ENCODE data around the gene LRRC27.
A peak's percentile ranks its signal among the peaks of the same experiment; 100 is the strongest.

LRRC27 gene

DNA sequence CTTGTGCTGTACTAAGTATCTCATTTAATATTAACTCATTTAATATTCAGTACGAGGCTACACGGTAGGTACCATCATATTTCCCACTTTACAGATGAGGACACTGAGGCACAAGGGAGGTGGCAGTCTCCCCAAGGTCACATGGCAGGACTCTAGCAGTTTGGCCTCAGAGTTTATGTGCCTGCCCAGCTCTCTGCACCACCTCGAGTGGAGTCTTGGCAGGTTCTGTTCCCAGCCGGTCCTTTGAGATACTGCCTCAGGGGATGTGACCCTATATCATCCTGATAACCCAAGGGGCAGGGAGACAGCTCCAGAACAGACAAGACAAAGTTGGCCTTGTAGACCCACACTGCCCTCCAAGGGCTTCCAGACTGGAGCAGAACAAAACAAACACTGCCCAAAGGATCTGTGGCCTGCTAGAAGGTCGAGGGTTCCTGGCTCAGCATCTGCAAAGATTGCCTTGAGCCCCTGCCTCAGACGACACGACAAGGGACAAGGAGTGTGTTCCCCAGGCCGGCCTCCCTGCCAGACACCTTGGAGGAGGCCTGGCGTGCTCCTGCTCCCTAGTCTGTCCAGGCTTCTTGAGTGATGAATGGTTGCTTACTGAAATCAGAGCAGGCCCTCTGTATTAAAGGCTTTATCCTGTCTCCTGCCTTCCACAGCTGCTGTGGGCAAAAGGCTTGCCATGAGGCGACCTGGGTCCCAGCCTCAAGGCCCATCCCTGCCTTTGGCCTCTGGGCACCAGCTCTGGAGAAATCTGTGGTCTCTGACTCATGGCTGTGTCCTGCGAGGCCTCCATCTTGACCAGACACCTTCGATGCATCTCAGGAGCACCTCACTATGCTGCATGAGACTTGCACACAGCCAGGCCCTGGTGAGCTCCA, 61.1 kb downstream of the LRRC27 start:
- DNase-seq: no peak

DNA sequence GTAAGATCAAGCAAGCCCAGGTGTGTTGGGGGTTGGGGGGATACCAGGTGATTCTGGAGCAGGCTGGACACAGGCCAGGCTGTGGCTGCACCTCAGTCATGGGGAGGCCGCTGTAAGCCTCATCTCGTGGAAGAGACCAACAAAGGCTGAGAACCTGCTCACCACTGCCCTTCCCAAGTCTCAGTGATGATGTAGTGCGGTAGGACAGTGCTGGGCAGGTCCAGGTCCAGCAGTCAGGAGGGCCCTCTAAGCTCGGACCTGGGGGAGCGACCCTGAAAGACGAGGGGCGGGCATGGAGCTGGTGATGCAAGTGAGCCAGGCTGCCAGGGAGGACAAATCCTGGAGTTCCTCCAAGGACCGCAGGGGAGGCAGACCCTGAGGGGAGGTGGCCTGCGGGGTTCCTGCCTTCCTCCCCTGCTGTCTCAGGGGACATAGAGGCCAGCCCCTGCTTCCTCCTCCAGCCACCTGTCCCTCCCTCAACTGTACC, 61.7 kb downstream of the LRRC27 start:
- DNase-seq: no peak

DNA sequence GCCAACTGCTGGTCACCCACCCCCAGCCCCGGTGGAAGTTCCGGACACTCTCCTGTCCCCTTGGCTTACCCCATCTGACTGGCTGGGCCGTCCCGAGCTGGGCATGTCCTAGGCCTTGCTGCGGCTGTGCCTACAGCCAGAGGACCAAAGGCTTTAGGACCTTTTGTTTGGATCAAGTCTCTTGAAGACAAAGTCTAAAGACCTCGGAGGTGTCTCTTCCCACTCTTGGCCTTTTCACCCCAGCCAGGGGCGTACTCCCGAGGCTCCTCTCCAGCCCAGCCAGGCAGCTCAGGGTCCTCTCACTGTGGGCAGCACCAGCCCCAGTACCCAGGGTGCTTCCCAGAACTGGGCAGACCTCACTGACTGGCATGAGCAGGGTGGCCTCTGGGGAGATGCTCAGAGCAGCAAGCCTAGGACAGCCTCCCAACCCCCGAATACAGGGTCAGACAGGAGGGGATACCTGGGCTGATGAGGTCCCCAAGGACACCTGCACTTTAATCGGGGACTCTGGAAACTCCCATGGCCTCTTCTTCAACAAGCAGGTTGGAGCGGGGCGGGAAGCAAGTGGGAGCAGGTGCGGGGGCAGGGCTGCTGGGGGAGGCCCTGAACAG, 62.3 kb downstream of the LRRC27 start:
- DNase-seq: no peak

- peak in 1 of 6 experiments; percentile 37 for DNase-seq
Observed at GRCh38 chr10:132394936-132395703, 63.1 kb downstream of the LRRC27 start.

GRCh38 chr10:132395704-132396493, 63.9 kb downstream of the LRRC27 start:
- peak in 4 of 6 experiments; percentile 42 to 73 (median 60) for DNase-seq

- DNase-seq: peak; percentile 42 to 74 (median 62)
Observed at GRCh38 chr10:132396494-132397035, 64.6 kb downstream of the LRRC27 start.

DNA sequence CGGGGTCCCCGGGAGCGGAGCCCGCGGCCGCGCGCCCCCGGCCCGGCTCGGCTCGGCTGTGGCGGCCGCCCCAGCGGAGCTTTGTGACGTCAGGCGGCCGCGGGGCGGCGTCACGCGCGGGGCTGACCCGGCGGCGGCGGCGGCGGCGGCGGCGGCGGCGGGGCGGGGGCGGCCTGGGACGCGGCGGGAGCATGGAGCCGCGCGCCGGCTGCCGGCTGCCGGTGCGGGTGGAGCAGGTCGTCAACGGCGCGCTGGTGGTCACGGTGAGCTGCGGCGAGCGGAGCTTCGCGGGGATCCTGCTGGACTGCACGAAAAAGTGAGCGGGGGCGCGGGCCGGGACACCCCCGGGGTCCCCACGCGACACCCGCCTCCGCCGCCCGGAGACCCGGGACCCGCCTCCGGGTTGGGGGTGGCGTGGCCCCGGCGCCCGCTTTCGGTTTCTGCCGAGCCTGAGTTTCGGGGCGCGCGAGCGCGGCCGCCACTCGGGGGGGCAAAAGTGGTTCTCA, 65.1 kb downstream of the LRRC27 start, which contains the start of gene PWWP2B:
TSS of gene PWWP2B (plus strand) at position 165 of the 506 bp plus-strand sequence. CDS start at position 192, 27 bp downstream.
- DNase-seq: peak; percentile 40 to 71 (median 56)

DNA sequence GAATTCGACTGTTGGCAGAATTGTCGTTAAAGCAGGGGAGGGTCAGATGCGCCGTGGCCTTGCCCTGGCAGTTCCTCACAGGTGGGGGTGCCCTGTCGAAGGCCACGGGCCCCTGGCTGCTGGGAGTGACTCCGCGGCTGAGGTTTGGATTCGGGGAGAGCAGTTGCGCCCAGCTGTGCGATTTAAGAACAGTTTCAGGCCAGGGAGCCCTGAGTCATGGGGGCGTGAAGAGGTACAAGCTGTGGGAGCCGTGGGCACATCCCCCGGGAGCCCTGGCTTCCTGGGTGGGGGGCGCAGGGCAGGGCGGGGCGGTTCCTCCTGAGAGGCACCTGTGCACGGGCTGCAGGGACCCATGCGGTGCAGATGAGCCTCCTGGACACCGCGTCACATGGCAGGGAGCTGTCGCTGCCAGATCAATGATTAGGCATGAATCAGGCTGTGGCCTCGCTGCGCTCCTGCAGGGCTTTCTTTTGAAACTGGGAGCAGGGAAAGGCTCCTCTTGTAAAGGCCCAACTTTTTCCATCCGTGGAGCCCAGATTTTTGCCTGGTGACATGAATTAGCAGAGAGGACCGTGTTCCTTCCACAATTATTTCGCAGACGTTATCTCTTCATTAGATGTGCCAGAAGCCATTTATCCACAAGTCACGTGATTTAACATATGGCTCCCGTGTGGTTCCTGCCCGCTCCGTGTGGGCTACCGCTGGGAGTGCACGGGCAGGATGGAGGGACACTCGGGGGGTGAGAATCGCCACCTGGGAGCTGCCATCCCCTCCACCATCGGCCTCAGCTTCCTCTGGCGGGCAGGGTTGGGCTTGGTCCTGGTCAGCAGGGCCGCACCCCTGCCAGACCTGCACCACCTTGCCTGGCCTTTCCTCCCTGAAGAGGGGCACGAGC, 65.9 kb downstream of the LRRC27 start:
- DNase-seq: peak in 3 of 6 experiments; percentile 25 to 51 (median 50)

GRCh38 chr10:132398566-132398991, 66.6 kb downstream of the LRRC27 start:
- peak in 1 of 6 experiments; percentile 9 for DNase-seq

GRCh38 chr10:132399117-132400035, 67.4 kb downstream of the LRRC27 start:
- DNase-seq: no peak

DNA sequence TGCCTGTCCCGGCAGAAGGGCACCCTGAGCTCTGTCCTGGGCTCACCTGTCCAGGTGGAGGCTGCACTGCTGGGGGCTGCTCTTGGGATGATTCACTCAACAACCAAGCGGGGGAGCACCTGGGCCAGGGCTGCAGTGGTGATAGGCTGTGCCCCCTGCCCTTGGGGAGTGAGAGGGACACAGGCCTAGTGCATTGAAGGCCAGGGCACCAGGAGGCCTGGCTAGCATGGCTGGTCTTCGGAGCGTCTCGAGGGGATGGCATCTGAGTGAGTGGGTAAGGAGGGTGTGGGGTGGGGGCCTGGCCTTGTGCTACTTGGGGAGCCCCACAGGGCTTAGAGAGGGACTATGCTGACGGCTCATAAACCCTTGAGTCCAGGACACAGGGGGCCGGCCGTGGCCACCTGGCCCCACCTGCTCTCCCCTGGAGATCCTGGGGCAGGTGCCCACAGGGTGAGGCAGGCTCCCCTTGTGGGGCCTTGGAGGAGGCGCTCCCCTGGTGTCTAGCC, 68.1 kb downstream of the LRRC27 start:
- DNase-seq: no peak

DNA sequence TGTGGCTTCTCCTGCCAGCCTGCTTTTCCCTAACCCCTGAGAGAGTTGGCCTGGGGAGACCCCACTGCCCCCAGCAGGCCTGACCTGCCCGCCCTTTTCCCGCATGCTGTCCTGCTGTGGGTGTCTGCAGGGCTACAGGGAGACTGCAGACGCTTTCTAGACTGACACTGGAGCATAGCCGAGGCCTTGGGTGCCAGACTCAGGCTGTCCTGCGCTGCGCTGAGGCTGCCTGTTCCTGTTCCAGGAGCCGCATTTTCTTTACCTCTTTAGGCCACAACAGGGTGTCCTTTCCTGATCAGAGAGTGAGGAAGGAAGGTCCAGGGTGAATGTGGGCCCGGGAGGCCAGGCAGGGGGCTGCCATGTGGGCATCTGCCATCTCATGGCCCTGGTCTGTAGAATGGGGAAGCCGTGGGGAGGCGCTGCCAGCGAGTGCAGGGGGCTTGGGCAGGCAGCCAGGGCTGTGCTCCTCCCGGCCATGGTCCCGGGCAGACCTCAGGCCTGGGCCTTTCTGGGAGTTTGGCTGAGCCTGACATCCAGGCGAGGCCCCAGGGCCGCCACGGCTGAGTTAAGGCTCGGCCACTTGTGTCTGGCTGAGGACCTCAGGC, 68.7 kb downstream of the LRRC27 start:
- DNase-seq: no peak

DNA sequence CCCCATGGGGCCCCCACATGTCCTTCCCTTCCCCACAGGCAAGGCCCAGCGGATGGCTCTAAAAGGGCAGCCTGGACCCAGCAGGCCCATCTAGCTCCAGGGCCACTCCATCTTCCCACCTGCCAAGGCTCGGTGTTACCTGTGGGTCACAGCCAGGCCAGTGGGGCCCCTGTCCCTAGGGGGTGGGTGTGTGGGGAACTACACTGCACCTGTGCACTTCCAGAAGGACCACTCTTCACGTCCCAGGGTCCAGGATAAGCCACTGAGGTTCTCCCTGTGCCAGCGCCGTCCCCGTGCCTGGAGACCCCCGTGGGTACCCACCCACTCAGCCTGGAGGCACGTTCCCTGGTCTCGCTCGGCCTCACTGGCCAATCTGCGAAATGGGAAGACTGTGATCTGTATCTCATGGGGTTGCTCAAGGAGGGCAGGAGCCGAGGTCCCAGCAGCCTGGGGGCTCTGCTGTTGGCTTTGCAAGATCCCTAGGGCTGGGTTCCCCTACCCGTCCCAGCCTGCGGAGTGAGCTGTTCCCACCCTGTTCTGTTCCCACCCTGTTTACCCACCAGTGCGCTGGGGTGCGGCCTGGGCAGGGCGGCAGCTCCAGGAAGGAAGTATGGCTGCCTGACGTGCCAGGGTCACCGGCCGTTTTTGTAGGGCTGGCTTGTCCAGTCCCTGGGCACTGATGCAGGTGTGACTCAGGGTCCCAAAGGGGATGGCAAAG, 69.6 kb downstream of the LRRC27 start:
- DNase-seq: no peak

DNA sequence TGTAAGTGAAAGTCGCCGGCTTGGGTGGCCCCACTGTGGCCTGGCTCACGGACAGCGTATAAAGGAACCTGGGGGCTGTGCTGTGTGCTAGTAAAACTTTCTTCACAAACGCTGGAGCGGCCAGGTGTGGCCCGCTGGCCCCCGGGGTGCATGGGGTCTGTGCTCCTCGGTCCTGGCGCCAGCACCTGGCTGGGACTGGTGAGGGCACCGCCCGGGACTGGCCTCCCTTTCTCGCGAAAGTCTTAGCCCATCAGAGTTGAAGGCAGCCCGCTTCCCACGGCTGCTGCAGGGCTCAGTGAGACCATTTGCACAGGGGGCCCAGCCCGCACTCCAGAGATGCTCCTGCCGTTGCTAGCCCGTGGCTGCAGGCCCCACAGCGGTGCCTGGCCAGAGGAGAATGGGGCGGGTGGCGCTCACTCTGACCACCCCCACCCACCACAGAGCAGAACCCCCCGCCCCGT, 70.8 kb downstream of the LRRC27 start:
- no peak for DNase-seq

GRCh38 chr10:132403511-132404168, 71.6 kb downstream of the LRRC27 start:
- DNase-seq: no peak

DNA sequence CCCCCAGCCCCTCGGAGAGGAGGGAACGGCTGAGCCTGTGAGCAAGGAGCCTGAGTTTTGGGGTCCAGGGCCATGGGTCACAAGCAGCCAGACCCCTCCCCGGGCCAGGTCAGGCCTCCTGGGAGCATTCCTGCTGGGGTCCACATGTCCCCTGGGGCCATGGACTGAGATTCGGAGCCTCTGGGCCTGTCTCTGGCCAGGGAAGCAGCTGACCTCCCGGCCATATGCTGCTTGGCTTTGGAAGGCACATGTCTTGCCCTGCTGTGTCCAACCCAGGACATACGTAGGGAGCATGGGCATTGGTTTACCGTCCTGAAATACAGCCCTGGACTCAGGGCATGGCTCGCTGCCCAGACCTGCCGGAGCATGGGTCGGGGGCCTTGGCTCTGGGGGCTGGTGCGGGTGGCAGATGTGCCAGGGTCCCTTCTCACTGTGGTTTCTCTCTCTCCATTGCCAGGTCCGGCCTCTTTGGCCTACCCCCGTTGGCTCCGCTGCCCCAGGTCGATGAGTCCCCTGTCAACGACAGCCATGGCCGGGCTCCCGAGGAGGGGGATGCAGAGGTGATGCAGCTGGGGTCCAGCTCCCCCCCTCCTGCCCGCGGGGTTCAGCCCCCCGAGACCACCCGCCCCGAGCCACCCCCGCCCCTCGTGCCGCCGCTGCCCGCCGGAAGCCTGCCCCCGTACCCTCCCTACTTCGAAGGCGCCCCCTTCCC, 72.3 kb downstream of the LRRC27 start:
- no peak for DNase-seq
